Immature natural killer cell (primary cell): ENCODE measurements around the gene ST3GAL4. TPM values are rescaled to one million over a fixed set of nuclear protein-coding genes. Genes with fewer than 3 reads are reported as not detected.

Source experiments
- DNase-seq, 3 donors: peaks; one replicate each; pipeline ENCODE4 v3.0.0; 2022; ENCODE audit warnings: mixed read lengths in 1 of 3
- H3K27ac Mint-ChIP-seq, 6 donors: one replicate each; pipeline ENCODE4 v1.8.0; 2020; ENCODE audit warnings: mixed read lengths in 6 of 6, mild to moderate bottlenecking in 5 of 6, inconsistent platforms in 4 of 6, moderate library complexity in 3 of 6
- H3K27me3 Mint-ChIP-seq, 3 donors: one replicate each; pipeline ENCODE4 v1.8.0; 2020 to 2021; ENCODE audit warnings: low read depth in 3 of 3, mild to moderate bottlenecking in 3 of 3, mixed read lengths in 3 of 3, moderate library complexity in 3 of 3, inconsistent platforms in 1 of 3
- H3K36me3 Mint-ChIP-seq, 3 donors: one replicate each; pipeline ENCODE4 v1.8.0; 2020; ENCODE audit warnings: mixed read lengths in 3 of 3, inconsistent platforms in 2 of 3, mild to moderate bottlenecking in 2 of 3
- H3K4me1 Mint-ChIP-seq, 2 donors: one replicate each; pipeline ENCODE4 v1.8.0; 2020; ENCODE audit warnings: inconsistent platforms in 2 of 2, mild to moderate bottlenecking in 2 of 2, mixed read lengths in 2 of 2, moderate library complexity in 1 of 2
- H3K4me3 Mint-ChIP-seq, 5 donors: one replicate each; pipeline ENCODE4 v1.8.0; 2020; ENCODE audit warnings: mild to moderate bottlenecking in 5 of 5, mixed read lengths in 5 of 5, inconsistent platforms in 3 of 5, moderate library complexity in 3 of 5
- H3K9me3 Mint-ChIP-seq, 6 donors: one replicate each; pipeline ENCODE4 v1.8.0; 2020; ENCODE audit warnings: mild to moderate bottlenecking in 6 of 6, mixed read lengths in 6 of 6, inconsistent platforms in 4 of 6, moderate library complexity in 3 of 6
- polyA plus RNA-seq, 3 donors: library from polyadenylated mRNA; unstranded; fragments of 300-500 nt; fragmentation: Illumina TruSeq; gene quantifications; one replicate each; pipeline ENCODE4 v1.2.3, GENCODE V29; 2021

Gene ST3GAL4
- polyA plus RNA-seq, 3 donors from 2014 or later, result 25.0 to 31.7 (median 30.9) TPM

DNA sequence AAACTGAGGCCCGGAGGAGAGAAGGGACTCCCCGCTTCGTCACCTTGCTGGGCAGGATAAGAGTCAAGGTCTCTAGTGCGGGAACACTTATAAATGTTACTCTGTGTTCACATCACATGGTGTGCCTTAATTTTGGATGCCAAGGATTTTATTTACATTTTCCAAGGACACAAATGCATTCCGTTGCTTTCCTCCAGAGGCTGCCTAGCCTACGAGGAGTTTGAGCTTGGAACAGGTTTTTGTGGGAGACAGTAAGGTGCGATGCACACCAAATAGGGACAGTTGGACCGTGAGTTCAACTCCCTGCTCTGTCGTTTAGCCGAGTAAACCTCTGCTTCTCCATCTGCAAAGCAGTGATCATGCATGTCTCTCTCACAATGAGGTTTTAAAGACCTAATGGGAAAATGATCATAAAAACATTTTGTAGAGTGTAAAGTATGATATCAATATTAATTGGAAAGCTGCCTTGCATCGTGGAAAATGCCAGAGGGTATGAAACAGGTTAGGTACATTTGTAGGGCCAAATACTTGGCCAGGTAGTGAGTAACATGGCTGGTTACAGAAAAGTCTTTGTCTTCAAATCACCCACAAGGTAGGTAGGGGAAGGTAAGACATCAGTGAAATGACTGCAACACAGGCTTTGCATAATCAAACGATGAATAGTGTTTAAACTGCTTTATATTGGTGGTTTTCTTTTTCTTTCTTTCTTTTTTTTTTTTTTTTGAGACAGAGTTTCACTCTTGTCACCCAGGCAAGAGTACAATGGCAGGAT, 61.8 kb downstream of the ST3GAL4 start:
- Mint-ChIP-seq H3K4me3 (peak overlapping the region; percentile 38 to 79 (median 68)), H3K9me3 (no peaks in the 10 kb centered on the region), H3K36me3 (peaks cover 0 to 4% (median 0%) of the 10 kb centered on the region in 3 donors), H3K4me1 (peaks cover 10 to 11% of the 10 kb centered on the region in 2 donors), H3K27ac (no peak overlapping the region), H3K27me3 (no peaks in the 10 kb centered on the region)
- DNase-seq, result no peak

DNA sequence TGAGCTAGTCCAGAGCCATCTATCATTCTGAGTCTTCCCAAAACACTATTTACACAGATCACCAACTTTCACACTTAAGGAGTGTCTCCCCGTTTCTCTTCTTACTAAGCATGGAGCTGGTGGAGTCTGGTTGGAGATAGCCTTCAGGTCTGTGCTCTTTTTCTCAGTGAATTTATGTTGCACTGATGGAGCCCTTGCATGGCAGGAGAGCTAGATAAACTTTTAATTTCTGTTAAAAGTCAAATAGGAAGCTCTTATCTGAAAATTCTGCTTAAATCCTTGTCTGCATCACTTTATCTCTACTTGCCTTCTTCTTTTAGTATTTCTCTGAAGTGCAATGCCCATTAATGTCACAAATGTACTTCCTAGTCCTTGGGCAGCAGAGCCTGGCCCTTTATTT, 63.4 kb downstream of the ST3GAL4 start:
- no peak overlapping the region for H3K27ac Mint-ChIP-seq
- H3K4me3 Mint-ChIP-seq, result no peak overlapping the region

DNA sequence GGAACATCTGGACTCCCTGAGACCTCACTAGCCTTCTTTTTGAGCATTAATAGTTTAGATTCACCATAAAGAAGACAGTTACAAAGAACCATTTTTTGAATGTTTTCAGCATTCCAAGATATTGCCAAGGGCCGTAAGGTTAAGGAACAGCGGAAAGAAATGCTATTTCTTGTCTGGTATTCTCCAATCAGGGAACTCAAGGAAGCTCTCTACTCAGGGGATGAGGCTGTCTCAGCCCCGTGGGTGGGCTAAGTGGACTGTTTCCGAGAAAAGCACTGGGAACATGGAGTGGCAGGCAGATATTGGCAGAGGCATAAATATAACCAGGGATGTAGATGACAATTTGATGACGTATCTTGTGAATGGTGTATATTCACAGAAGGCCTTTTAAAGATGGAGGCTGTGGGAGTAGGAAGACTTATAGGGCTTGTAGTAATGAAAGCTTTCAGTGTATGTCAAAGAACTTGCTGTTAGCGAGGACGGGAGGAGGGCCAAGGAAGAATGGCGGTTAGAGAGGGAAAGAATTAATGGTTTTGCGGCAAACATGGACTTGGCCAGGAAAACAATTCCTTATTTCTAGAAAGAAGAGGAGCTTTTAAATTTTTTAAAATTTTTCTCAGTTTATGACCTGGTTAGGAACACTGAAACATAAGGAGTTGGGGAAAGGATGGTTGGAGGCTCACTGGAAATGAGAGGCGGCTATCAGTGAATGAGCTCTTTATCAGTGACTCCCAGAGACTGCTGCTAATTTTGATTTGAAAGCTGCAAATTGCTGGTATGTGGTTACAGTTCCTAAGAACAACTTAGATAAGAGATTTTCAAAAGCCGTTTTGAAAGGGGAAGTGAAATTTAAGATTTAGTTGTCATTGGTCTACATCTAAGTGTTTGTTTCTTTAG, 64.6 kb downstream of the ST3GAL4 start:
- no peaks in the 10 kb centered on the region for H3K9me3 Mint-ChIP-seq
- H3K36me3 Mint-ChIP-seq, result peaks cover 0 to 4% (median 0%) of the 10 kb centered on the region in 3 donors
- no peak for DNase-seq
- H3K4me1 Mint-ChIP-seq, result peaks cover 10 to 11% of the 10 kb centered on the region in 2 donors
- peak overlapping the region in 1 of 6 donors; percentile 4 for H3K27ac Mint-ChIP-seq
- no peak overlapping the region for H3K4me3 Mint-ChIP-seq
- peaks cover 0 to 1% (median 0%) of the 10 kb centered on the region in 3 donors for H3K27me3 Mint-ChIP-seq

More for the DNA sequence above, 63.4 kb downstream of the ST3GAL4 start:
- Mint-ChIP-seq H3K36me3 (peaks cover 0 to 4% (median 0%) of the 10 kb centered on the region in 3 donors), H3K9me3 (no peaks in the 10 kb centered on the region), H3K4me1 (peaks cover 10 to 11% of the 10 kb centered on the region in 2 donors), H3K27me3 (peaks cover 0 to under 1% (median 0%) of the 10 kb centered on the region in 3 donors)
- no peak for DNase-seq

DNA sequence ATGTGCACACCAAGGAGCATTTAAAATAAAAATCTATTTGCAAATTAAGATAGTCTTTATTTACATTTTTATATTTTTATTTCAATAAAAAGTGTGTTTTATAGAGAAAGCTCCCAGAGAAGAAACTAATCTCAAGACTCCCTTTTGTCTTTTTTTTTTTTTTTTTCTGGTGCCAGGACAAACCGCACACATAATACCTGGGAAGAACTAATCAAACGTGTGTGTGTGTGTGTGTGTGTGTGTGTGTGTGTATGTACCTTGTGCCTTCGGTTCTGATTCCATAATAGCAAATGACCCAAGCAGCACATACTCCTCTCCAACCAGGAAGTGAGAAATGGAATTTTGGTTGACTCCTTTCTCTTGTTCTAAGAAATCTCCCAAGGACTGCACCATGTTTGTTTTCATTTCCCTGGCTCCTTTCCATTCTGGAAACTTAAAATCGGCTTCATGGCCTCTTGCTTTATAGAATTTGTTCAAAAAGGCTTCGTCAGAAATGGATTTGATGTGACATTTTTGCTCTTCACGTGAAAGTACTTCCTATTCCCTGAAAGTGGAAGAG, 65.3 kb downstream of the ST3GAL4 start:
- no peaks in the 10 kb centered on the region for H3K9me3 Mint-ChIP-seq
- H3K27ac Mint-ChIP-seq, result no peak overlapping the region
- H3K4me3 Mint-ChIP-seq, result no peak overlapping the region
- H3K27me3 Mint-ChIP-seq, result peaks cover 0 to 1% (median 0%) of the 10 kb centered on the region in 3 donors
- DNase-seq, result no peak
- peaks cover 7 to 10% of the 10 kb centered on the region in 2 donors for H3K4me1 Mint-ChIP-seq
- peaks cover 0 to 4% (median 0%) of the 10 kb centered on the region in 3 donors for H3K36me3 Mint-ChIP-seq

DNA sequence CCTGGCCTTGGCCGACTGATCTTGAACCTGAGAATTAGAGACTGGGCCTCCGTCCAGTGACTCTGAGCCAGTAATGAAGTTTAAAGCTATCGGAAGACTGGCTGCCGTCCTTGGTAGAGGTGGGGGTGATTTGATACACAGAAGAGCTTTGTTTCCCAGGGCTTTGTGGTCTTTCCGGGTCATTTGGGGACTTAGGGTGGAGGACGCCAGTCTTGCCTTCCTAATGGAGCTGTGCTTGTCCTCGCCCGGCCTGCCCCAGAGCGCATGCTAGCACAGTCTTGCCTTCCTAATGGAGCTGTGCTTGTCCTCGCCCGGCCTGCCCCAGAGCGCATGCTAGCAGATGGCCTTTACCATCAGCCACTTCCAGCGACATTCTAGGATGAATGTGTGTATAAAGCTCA, 65.8 kb downstream of the ST3GAL4 start:
- H3K27me3 Mint-ChIP-seq, result peaks cover 0 to 1% (median 0%) of the 10 kb centered on the region in 3 donors
- H3K36me3 Mint-ChIP-seq, result peaks cover 0 to 1% (median 0%) of the 10 kb centered on the region in 3 donors
- H3K4me1 Mint-ChIP-seq, result peaks cover 3 to 10% of the 10 kb centered on the region in 2 donors
- no peaks in the 10 kb centered on the region for H3K9me3 Mint-ChIP-seq
- no peak for DNase-seq
- H3K4me3 Mint-ChIP-seq, result no peak overlapping the region
- H3K27ac Mint-ChIP-seq, result no peak overlapping the region

DNA sequence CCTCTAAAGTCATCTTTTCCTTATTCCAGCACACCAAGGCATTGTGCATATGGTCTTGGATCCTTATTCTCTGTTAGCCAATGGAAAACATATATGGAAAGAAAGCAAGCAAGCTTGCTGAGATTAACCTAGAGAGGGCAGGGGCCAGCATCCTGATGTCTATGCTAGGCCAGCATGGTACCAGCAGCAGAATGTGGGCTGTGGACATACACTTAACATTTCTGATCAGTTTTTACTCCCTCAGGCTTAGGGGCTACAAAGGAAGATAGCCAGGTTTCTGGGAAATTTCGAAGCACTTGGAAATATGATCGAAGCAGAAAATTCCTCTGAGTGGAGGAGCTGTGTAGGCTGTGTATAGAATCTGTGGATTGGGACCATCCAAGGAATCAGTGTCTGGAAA, 67.0 kb downstream of the ST3GAL4 start:
- Mint-ChIP-seq H3K9me3 (no peaks in the 10 kb centered on the region), H3K27ac (peak overlapping the region in 1 of 6 donors; percentile 79), H3K4me1 (peaks cover 13 to 19% of the 10 kb centered on the region in 2 donors), H3K4me3 (no peak overlapping the region), H3K27me3 (peaks cover 0 to 3% (median 0%) of the 10 kb centered on the region in 3 donors), H3K36me3 (peaks cover 0 to 3% (median 0%) of the 10 kb centered on the region in 3 donors)
- no peak for DNase-seq

DNA sequence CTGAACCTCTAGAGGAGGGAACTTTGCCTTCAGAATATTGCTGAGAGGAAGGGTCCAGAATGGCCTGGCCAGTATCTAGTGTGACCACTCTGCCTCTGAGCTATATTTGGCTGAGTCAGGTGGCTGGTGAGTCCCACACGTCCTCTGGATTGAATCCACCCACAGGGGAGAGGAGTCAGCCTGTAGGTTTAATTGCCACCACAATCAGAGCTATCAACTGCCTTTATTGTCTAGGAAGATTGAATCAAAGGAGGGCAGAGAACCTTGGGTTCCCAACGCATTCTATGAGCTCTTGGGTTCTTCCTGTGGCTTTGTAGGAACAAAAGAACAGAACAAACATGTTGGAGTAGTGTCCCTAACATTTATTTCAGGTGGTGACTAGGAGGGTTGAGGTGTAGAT, 67.7 kb downstream of the ST3GAL4 start:
- no peak for DNase-seq
- no peaks in the 10 kb centered on the region for H3K9me3 Mint-ChIP-seq
- peaks cover 0 to 3% (median 0%) of the 10 kb centered on the region in 3 donors for H3K36me3 Mint-ChIP-seq
- H3K4me1 Mint-ChIP-seq, result peaks cover 17 to 20% of the 10 kb centered on the region in 2 donors
- H3K27ac Mint-ChIP-seq, result no peak overlapping the region
- H3K27me3 Mint-ChIP-seq, result peaks cover 0 to 5% (median 2%) of the 10 kb centered on the region in 3 donors
- H3K4me3 Mint-ChIP-seq, result no peak overlapping the region

DNA sequence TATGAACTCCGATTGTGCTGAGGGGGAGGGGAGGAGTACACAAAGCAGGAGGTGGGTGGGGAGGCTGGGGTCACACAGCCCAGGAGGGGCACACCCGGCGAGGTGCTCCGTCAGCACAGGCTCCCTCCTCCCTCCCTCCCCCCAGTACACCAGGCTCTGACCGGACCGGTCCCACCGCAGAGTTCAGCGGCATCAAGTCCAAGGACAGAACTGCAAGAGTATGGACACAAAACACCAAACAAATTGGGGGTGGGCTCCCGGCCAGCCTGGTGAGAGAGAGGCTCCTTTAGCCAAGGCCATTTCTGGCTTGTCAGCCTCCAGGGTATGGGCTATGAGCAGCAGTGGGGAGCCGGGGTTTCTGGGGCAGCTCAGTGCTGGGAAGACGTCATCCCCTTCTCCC, 68.3 kb downstream of the ST3GAL4 start:
- no peak for DNase-seq
- H3K9me3 Mint-ChIP-seq, result no peaks in the 10 kb centered on the region
- H3K27me3 Mint-ChIP-seq, result peaks cover 0 to 5% (median 2%) of the 10 kb centered on the region in 3 donors

DNA sequence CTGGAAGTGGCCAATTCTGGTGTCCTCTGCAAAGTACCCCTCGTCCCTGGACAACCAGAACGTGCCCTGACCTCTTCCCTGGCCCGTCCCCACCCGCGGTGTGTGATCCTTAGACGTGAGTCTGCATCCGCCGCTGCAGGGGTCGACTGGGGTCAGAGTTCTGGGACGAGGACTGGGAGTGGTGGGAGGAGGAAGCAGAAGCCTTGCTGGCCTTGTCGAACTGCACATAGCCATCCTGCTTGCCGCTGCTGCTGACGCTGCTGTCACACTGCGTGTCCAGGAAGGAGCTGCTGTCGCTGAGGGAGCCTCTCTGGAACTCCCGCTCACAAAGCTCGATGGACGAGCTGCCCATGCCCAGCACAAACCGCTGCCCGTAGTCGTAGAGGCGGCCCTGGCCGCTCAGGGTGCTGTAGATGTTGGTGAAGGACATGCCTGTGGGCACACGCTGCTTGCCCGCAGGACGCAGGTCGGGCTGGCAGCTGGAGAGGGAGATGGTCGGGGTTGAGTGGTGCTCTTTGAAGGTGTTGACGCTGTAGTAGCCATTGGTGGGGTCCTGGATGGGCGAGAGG, 69.1 kb downstream of the ST3GAL4 start:
- no peak for DNase-seq
- Mint-ChIP-seq H3K9me3 (no peaks in the 10 kb centered on the region), H3K36me3 (peaks cover 0 to 3% (median 0%) of the 10 kb centered on the region in 3 donors), H3K4me3 (no peak overlapping the region), H3K27me3 (peaks cover 0 to 5% (median 2%) of the 10 kb centered on the region in 3 donors), H3K27ac (peak overlapping the region in 3 of 6 donors; percentile 4 to 92 (median 27)), H3K4me1 (peaks cover 17 to 20% of the 10 kb centered on the region in 2 donors)

More for the DNA sequence above, 68.3 kb downstream of the ST3GAL4 start:
- Mint-ChIP-seq H3K27ac (no peak overlapping the region), H3K4me1 (peaks cover 17 to 20% of the 10 kb centered on the region in 2 donors), H3K4me3 (no peak overlapping the region), H3K36me3 (peaks cover 0 to 3% (median 0%) of the 10 kb centered on the region in 3 donors)

DNA sequence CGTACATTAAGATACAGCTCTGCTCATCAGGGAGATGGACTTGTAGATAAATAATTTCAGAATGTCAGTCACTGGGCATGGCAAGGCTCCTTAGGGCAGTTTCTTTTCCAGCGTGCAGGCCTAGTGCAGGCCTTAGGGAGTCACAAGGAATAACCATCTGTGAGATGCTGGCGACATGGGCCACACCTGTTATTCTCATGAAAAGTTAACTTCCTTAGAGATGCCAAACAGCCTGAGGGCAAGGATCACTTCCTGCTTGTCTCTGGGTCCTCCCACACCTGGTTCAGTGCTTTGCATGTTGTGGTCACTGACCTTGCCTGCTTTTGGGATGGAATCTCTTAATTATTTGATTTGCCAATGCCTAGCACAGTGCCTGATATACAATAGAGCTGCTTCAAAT, 70.6 kb downstream of the ST3GAL4 start:
- peaks cover 17 to 20% of the 10 kb centered on the region in 2 donors for H3K4me1 Mint-ChIP-seq
- no peak overlapping the region for H3K4me3 Mint-ChIP-seq
- H3K9me3 Mint-ChIP-seq, result no peaks in the 10 kb centered on the region
- DNase-seq, result no peak
- H3K27ac Mint-ChIP-seq, result peak overlapping the region in 4 of 6 donors; percentile 56 to 92 (median 80)
- H3K27me3 Mint-ChIP-seq, result peaks cover 0 to 5% (median 2%) of the 10 kb centered on the region in 3 donors
- H3K36me3 Mint-ChIP-seq, result peaks cover 0 to 3% (median 0%) of the 10 kb centered on the region in 3 donors

DNA sequence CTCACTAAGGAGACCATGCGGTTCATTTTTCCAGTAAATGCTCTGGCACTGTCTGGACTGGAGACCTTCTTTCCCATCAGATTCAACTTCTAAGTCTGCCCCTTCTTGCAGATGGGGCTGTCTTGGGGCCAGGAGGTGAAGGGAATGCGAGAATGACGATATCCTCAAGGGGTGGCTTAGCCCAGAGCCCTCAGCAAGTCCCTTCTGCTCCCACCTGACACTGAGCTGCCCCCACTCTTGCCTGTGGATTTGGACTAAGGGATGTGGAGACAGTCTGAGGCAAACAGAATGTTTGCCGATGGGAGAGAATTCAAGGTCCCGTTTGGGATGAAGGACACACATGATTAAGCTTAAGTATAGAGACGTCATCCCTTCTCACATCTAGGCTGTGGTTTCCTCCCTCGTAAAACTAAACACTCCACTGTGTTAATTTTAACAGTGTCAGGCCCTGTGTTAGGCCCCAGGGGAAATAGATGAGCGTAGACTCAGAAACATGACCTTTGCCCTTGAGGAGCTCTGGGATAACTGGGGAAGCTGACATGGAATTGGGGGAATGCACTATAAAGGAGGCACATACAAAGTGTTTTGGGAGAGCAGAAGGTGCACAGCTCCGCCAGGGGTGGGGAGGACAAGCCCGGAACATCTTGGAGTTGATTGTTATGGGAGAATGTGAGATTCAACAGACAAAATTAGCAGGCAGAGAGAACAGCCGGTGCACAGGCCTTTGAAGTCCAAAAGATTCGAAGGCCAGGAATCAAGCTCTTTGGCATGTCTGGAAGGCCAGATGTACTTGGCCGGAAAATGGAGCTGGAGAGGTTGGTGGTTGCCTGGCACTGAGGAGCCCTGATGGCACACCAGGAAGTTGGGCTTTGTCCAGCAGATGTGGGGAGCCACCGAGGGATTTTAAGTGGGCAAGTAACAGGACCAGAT, 71.6 kb downstream of the ST3GAL4 start:
- peak overlapping the region in 4 of 5 donors; percentile 35 to 80 (median 48) for H3K4me3 Mint-ChIP-seq
- DNase-seq, result peak; percentile 12 to 28 (median 21)
- peaks cover 17 to 20% of the 10 kb centered on the region in 2 donors for H3K4me1 Mint-ChIP-seq
- peaks cover 0 to 3% (median 0%) of the 10 kb centered on the region in 3 donors for H3K36me3 Mint-ChIP-seq
- H3K9me3 Mint-ChIP-seq, result no peaks in the 10 kb centered on the region
- peak overlapping the region; percentile 68 to 93 (median 92) for H3K27ac Mint-ChIP-seq
- H3K27me3 Mint-ChIP-seq, result peaks cover 0 to 7% (median 2%) of the 10 kb centered on the region in 3 donors

DNA sequence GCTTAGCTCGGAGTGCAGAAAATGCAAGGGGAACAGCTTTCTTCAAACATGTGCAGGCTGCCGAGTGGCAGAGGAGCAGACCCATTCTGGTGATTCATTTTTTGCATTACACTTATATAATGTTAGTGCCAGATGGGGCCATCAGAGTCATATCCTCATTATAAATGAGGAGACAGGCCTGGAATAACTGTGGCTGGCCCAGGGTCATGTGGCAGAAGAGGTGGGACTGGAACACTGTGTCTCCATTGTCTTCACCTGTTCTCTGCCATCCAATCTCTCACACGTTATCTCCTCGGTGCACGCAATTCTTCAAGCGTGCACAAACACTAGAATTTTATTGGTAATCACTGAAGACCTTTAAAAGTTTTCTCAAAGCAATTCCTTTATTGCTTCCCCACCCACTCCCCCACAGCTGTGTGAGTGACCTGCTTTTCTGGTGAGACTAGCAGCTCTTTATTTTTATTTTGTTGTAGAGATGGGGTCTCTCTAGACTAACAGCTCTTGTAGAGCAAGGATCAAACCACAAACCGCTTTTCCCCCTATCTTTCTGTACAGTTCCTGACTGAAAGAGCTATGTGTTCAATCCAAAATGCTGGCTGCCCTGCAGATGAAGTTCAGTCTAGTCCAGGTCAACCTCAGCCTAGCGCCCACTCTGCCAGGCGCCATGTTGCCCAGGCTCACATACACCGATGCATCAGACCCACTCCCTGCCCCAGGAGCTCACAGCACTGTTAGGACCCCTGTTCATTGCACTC, 75.3 kb downstream of the ST3GAL4 start:
- no peaks in the 10 kb centered on the region for H3K9me3 Mint-ChIP-seq
- H3K27me3 Mint-ChIP-seq, result peaks cover 0 to 8% (median 3%) of the 10 kb centered on the region in 3 donors
- DNase-seq, result no peak
- H3K36me3 Mint-ChIP-seq, result peaks cover 0 to 3% (median 0%) of the 10 kb centered on the region in 3 donors
- no peak overlapping the region for H3K27ac Mint-ChIP-seq
- no peak overlapping the region for H3K4me3 Mint-ChIP-seq
- peaks cover 17 to 19% of the 10 kb centered on the region in 2 donors for H3K4me1 Mint-ChIP-seq
